Left lung (tissue), 10 donors: Measurements from ENCODE around the gene PGC. TPM values are rescaled to one million over a fixed set of nuclear protein-coding genes. Genes with fewer than 3 reads are reported as not detected.

Experiments used
- ATAC-seq: fragments of 200-7000 bp; cut with Tn5 transposase; one replicate; pipeline ENCODE4 v1.9.1; 2020; ENCODE audit warnings: moderate library complexity
- DNase-seq, 4 donors: peaks; one replicate each; pipeline ENCODE4 v3.0.0-alpha.2; 2013 to 2020
- H3K27ac ChIP-seq, 2 donors: fragments of 200-600 bp; sonication (generic) in 1 of 2; one replicate each; pipeline versions ENCODE4 v1.5.0 to v1.8.0; 2020 to 2021
- H3K27me3 ChIP-seq, 2 donors: fragments of 200-600 bp; sonication (generic) in 1 of 2; one replicate each; pipeline versions ENCODE4 v1.5.0 to v1.8.0; 2020 to 2021
- H3K36me3 ChIP-seq, 2 donors: fragments of 200-600 bp; sonication (generic) in 1 of 2; one replicate each; pipeline versions ENCODE4 v1.5.0 to v1.8.0; 2020 to 2021
- H3K4me1 ChIP-seq, 2 donors: fragments of 200-600 bp; one replicate each; pipeline ENCODE4 v1.8.0; 2021
- H3K4me3 ChIP-seq, 2 donors: fragments of 200-600 bp; sonication (generic) in 1 of 2; one replicate each; pipeline versions ENCODE4 v1.5.0 to v1.8.0; 2020 to 2021; ENCODE audit warnings: mild to moderate bottlenecking in 1 of 2
- H3K9me3 ChIP-seq, 2 donors: fragments of 200-600 bp; sonication (generic) in 1 of 2; one replicate each; pipeline versions ENCODE4 v1.5.0 to v1.8.0; 2020 to 2021
- intact Hi-C, 2 donors: fragments of 100-400 bp; cut with DNase I; formaldehyde crosslinking; loops; one replicate each; pipeline versions ENCODE4 v1.11.2 to v1.14.2; 2022
- polyA plus RNA-seq, 6 donors: library from polyadenylated mRNA; unstranded; fragments of 120-200 nt; gene quantifications; one replicate each; pipeline ENCODE4 v1.2.1, GENCODE V29; 2013; ENCODE audit not compliant: insufficient read length in 6 of 6
- total RNA-seq, 2 donors: library from RNA; stranded (reverse); fragmentation: NEBNext Ultra II Directional; extraction: Animal tissue kit (Norgen Biotek cat#: 25700); gene quantifications; one replicate each; pipeline ENCODE4 v1.2.1, GENCODE V29; 2021
- TF ChIP-seq, protein P1 (sequence below), 2 donors: fragments of 200-600 bp; sonication (generic) in 1 of 2; IDR thresholded peaks; one replicate each; pipeline versions ENCODE4 v1.5.0 to v1.8.0; 2021; ENCODE audit warnings: antibody characterized with exemption in 2 of 2
- donor health status: DM: no; HTN: yes; CAD: no.
- donor health status: DM: no; HTN: no; CAD: no.

The PGC gene
- total and polyA plus RNA-seq, 8 donors, result 5.4 to 266 (median 8.2) TPM

GRCh38 chr6:41688256-41688965 lies 58.8 kb downstream of the PGC start:
- TF ChIP-seq, protein P1, sequence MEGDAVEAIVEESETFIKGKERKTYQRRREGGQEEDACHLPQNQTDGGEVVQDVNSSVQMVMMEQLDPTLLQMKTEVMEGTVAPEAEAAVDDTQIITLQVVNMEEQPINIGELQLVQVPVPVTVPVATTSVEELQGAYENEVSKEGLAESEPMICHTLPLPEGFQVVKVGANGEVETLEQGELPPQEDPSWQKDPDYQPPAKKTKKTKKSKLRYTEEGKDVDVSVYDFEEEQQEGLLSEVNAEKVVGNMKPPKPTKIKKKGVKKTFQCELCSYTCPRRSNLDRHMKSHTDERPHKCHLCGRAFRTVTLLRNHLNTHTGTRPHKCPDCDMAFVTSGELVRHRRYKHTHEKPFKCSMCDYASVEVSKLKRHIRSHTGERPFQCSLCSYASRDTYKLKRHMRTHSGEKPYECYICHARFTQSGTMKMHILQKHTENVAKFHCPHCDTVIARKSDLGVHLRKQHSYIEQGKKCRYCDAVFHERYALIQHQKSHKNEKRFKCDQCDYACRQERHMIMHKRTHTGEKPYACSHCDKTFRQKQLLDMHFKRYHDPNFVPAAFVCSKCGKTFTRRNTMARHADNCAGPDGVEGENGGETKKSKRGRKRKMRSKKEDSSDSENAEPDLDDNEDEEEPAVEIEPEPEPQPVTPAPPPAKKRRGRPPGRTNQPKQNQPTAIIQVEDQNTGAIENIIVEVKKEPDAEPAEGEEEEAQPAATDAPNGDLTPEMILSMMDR (IDR thresholded peaks at IDR 0.05), result no peak
- Histone ChIP-seq H3K36me3 (peaks cover 0 to 76% of the 10 kb centered on the region in 2 donors), H3K4me1 (peaks cover 4 to 9% of the 10 kb centered on the region in 2 donors), H3K27me3 (peaks cover 0 to under 1% of the 10 kb centered on the region in 2 donors), H3K27ac (no peak overlapping the region), H3K4me3 (no peak overlapping the region), H3K9me3 (no peaks in the 10 kb centered on the region)
- DNase-seq, result peak in 1 of 4 donors; percentile 28
- ATAC-seq, result no peak
- intact Hi-C loops, result no loop called here

DNA sequence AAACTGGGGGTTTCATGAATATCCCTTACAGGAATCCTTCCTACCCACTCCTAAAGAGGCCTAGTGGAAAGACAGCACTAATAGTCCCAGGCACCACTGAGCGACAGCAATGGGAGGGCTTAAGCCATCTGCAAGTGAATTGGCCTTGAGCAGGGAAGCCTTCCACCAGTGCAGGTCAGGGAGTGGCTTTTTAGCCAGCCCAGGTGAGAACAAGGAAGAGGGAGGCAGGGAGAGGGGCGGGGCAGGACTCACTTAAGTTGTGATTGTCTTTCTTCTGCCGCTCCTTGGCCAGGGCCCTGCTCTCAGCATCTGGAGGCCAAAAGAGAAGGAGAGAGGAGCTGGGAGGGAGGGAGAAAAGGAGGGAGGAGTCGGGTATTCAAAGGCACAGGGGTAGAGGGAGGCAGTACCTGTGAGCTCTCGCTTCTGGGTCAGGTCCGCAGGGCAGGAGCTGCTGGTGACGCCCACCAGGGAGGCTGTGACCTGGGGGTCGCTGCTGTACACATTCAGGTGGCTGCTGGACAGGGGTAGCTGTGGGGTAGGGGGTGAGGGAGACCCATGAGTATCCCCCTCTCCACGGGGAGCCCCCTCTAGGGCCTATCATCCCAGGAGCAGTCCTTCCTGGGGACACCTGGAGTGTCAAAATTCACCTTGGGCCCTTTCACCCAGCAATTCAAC lies 59.6 kb downstream of the PGC start:
- H3K36me3 ChIP-seq, result peaks cover 0 to 76% of the 10 kb centered on the region in 2 donors
- peak; percentile 20 for ATAC-seq
- intact Hi-C loops, result no loop called here

More for the DNA sequence above, 59.6 kb downstream of the PGC start:
- Histone ChIP-seq H3K27me3 (peaks cover 0 to 3% of the 10 kb centered on the region in 2 donors), H3K4me1 (peaks cover 8 to 16% of the 10 kb centered on the region in 2 donors), H3K9me3 (no peaks in the 10 kb centered on the region), H3K27ac (no peak overlapping the region), H3K4me3 (no peak overlapping the region)
- no peak for DNase-seq
- TF ChIP-seq, protein P1 (IDR thresholded peaks at IDR 0.05), result no peak

Other genes with a start within 250 kb of the PGC start
- gene FOXP4, start 201.0 kb downstream of the PGC start, total RNA-seq, result 10 to 100 TPM; 26.9 to 33.7 TPM
- 10 to 100 TPM; 52.4 to 77.9 (median 64.6) TPM for gene FOXP4, start 201.0 kb downstream of the PGC start, polyA plus RNA-seq
- 10 to 100 TPM; 25.9 to 45.9 TPM for gene MDFI, start 108.9 kb downstream of the PGC start, total RNA-seq
- gene MDFI, start 108.9 kb downstream of the PGC start, polyA plus RNA-seq, result 100 to 1,000 TPM in 5 of 6 donors, 10 to 100 TPM in 1; 95.5 to 139 (median 120) TPM
- 10 to 100 TPM; 22.0 to 37.0 TPM for gene TFEB, start 11.8 kb downstream of the PGC start, total RNA-seq
- 10 to 100 TPM in 2 of 6 donors, 1 to 10 TPM in 4; 7.6 to 12.9 (median 9.1) TPM for gene TFEB, start 11.8 kb downstream of the PGC start, polyA plus RNA-seq
- gene FRS3, start 32.5 kb upstream of the PGC start, total RNA-seq, result 1 to 10 TPM; 5.3 to 5.7 TPM
- 10 to 100 TPM in 2 of 6 donors, 1 to 10 TPM in 4; 8.0 to 10.9 (median 9.8) TPM for gene FRS3, start 32.5 kb upstream of the PGC start, polyA plus RNA-seq
- 10 to 100 TPM in 1 of 2 donors, 1 to 10 TPM in 1; 7.9 to 13.1 TPM for gene PRICKLE4, start 33.4 kb upstream of the PGC start, total RNA-seq
- gene PRICKLE4, start 33.4 kb upstream of the PGC start, polyA plus RNA-seq, result 10 to 100 TPM in 3 of 6 donors, 1 to 10 TPM in 3; 4.5 to 13.7 (median 10.3) TPM
- 100 to 1,000 TPM; 169 to 176 TPM for gene TOMM6, start 40.3 kb upstream of the PGC start, total RNA-seq
- 100 to 1,000 TPM; 176 to 203 (median 196) TPM for gene TOMM6, start 40.3 kb upstream of the PGC start, polyA plus RNA-seq
- gene USP49, start 148.0 kb upstream of the PGC start, total RNA-seq, result 1 to 10 TPM; 3.8 to 4.3 TPM
- 10 to 100 TPM; 12.7 to 16.4 (median 14.2) TPM for gene USP49, start 148.0 kb upstream of the PGC start, polyA plus RNA-seq
- 10 to 100 TPM; 19.7 to 26.9 TPM for gene MED20, start 173.7 kb upstream of the PGC start, total RNA-seq
- gene MED20, start 173.7 kb upstream of the PGC start, polyA plus RNA-seq, result 10 to 100 TPM; 23.8 to 32.1 (median 29.6) TPM
- gene BYSL, start 174.1 kb upstream of the PGC start, total RNA-seq, result 10 to 100 TPM; 12.6 to 23.4 TPM
- 10 to 100 TPM; 21.4 to 24.9 (median 24.3) TPM for gene BYSL, start 174.1 kb upstream of the PGC start, polyA plus RNA-seq
- gene CCND3, start 194.4 kb upstream of the PGC start, total RNA-seq, result 100 to 1,000 TPM; 148 to 153 TPM
- gene CCND3, start 194.4 kb upstream of the PGC start, polyA plus RNA-seq, result 10 to 100 TPM; 37.5 to 50.3 (median 44.8) TPM